HG03103 (cell line): Measurements from ENCODE around the gene KDM6B.

Experiments
- ATAC-seq: cut with Tn5 transposase; IDR thresholded peaks from one replicate; pipeline ENCODE4 v1.9.1; 2021; ENCODE audit warnings: low read depth; ENCODE audit not compliant: unreplicated experiment

The KDM6B gene

DNA sequence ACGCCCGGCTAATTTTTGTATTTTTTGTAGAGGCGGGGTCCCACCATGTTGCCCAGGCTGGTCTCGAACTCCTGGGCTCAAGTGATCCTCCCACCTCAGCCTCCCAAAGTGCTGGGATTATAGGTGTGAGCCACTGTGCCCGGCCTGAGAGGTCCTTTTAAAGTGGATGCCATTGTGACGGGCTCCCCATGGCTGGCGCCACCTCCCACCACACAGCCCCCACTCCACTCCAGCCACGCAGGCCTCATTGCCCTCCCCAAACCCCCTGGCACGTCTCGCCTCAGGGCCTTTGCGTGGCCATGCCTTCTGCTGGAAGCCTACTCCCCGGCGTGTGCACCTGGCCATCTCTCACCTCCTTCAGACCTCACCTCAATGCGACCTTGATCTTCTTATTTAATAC is 11.9 kb upstream of the KDM6B start:
- no peak for ATAC-seq

DNA sequence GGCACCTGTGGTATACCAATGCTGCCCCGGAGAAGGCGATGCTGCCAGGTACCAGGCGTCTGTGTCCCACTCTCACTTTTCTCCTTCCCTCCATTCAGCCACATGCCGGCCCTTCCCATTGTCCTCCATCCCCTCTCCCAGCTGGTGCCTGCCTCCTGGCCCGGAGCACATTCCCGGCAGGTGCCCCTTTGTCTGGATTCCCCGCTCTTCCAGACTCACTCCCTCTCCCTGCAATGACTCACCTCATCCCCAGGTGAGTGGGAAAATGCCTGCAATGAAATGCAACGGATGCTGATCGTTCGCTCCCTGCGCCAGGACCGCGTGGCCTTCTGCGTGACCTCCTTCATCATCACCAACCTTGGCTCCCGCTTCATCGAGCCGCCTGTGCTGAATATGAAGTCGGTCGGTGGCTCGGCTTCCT is 10.4 kb upstream of the KDM6B start:
- ATAC-seq: no peak

DNA sequence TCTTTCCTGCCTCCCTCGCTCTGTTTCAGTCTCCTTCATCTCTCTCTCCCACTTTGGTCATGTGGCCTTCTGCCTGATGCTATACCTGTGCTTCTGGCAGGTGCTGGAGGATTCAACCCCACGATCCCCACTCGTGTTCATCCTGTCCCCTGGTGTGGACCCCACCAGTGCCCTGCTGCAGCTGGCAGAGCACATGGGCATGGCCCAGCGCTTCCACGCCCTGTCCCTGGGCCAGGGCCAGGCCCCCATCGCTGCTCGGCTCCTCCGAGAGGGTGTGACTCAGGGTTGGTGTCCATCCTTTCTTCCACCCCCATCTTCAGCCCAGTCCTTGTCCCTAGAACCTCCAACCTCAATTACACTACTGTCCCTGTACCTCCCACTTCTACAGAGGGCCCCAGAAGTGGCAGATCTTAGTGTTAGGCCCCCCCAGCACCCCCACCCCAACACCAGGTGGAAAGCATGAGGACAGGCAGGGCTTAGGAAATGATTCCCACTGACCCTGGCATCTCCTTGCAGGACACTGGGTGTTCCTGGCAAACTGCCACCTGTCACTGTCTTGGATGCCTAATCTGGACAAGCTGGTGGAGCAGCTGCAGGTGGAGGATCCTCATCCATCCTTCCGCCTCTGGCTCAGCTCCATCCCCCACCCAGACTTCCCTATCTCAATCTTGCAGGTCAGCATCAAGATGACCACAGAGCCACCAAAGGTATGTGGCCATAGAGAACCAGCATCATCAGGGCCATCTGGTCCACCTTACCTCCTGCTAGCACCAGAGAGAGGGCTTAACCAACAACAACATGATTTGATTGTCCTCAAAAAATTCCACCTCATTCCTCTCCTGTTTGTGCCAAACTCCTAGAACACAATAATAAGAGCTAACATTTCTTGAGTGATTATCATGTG is 9.7 kb upstream of the KDM6B start:
- no peak for ATAC-seq

DNA sequence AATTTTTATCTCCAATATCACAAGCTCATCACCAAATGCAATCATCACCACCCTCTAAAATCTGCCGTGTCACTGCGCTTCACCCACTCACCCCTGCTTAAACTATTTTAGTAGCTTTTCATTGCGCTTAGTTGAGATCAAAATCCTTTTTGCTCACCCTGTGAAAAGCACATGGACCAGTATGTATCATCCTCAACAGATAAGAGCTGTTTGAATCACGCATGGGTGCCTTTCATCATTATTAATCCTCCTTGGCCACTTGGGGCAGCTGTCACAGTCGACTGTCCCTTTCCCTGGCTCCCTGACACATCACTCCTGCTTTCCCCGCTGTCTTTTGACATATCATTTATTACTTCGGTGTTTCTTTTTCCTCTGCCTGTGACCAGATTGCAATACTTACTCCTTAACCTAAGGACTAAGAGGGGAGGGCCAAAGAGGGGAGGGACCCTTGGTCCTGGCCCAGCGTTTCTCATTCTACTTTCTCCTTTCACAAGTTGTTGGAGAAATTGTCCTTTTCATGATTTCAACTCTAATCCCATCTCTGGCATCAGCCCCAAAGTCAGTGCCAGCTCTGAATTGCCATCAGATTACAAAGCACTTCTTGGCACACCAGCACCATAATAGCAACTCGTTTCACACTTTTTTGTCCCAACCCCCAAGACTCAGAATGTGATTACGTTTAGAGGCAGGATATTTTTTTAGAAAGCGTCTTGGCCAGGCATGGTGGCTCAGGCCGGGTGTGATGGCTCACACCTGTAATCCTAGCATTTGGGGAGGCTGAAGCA is 8.6 kb upstream of the KDM6B start:
- ATAC-seq: no peak

DNA sequence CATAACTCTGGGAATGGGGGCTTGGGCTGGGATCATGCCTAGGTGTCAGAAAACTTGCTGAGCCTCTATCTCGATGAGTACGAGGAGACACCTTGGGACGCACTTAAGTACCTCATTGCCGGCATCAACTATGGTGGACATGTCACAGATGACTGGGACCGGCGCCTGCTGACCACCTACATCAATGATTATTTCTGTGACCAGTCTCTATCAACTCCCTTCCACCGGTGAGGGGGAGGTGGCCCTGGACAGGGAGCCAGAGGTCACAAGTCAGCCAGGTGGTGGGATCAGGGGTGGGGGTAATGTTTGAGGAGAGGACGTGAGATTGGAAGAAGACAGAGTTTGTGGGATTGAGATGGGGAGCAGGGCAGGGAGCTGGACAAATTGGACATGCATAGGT is 3.4 kb upstream of the KDM6B start:
- no peak for ATAC-seq

DNA sequence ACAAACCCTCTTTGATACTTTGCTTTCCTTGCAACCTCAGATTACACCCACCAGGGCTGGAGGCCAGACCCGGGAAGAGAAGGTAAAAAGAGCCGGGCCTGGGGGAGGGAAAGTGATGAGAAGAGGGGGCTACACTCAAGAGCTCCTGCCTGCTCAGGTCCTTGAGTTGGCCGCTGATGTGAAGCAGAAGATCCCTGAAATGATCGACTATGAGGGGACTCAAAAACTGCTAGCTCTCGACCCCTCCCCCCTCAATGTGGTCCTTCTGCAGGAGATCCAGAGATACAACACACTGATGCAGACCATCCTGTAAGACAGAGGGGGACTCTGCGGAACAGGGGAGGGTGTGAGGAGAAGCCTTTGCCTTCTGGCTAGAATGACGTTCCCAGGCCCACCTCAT is 2.8 kb upstream of the KDM6B start:
- no peak for ATAC-seq

DNA sequence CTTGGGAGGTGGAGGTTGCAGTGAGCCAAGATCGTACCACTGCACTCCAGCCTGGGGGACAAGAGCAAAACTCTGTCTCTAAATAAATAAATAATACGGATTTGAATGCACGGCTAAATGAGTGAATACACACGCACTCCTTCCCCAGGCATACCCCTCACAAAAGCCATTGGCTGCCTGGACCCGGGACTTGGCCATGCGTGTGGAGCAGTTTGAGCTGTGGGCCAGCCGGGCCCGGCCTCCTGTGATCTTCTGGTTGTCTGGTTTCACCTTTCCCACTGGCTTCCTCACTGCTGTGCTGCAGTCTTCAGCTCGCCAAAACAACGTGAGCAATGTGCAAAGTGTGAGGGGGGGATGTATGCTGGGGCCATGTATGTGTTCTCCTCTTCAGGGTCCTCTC is 1.6 kb upstream of the KDM6B start:
- ATAC-seq: no peak

DNA sequence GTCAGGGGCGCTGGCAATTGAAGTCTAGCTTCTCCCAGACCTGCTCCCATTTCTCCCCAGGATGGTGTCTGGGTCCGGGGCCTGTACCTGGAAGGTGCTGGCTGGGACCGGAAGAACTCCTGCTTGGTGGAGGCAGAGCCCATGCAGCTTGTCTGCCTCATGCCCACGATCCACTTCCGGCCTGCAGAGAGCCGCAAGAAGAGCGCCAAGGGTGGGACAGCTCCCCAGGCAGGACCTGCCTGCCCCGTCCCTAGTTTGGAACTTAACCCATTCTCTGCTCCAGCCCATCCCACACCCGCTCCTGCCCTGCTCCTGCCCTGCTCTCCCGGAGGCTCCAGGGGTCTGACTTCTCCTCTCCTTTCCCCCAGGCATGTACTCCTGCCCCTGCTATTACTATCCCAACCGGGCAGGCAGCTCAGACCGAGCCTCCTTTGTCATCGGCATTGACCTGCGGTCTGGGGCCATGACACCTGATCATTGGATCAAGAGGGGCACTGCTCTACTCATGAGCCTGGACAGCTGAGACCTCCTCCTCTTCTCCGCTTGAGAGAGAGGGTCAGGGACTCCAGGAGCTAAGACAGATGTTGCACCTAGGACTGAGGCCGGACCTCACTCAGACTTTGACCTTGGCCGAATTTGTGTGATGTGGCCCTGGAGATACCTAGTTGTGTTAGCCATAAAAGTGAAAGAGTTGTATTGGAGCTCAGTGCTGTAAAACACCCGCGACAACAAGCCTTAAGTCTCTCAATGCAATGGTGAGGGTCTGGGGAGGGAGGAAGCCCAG is 814 bp upstream of the KDM6B start:
- ATAC-seq: no peak

DNA sequence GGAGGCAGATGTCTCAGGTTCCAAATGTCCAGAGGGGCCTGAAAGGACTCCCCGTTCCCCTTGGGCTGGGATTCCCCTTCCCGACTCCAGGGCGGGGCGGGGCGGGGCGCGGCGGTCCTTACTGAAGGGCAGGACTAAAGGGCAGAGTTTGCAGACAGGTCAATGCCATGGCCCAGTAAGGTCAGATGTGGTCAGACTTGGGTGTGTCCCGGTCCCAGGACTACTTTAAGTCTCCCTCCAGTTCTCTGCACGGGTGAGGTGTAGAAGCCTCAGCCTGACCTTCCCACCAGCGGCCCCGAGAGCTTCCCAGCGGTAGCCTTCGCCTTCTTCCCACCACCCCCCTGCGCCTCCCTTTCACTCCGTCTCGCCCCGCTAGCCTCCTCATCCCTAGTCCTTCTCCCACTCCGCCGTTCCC is 532 bp downstream of the KDM6B start:
- no peak for ATAC-seq

DNA sequence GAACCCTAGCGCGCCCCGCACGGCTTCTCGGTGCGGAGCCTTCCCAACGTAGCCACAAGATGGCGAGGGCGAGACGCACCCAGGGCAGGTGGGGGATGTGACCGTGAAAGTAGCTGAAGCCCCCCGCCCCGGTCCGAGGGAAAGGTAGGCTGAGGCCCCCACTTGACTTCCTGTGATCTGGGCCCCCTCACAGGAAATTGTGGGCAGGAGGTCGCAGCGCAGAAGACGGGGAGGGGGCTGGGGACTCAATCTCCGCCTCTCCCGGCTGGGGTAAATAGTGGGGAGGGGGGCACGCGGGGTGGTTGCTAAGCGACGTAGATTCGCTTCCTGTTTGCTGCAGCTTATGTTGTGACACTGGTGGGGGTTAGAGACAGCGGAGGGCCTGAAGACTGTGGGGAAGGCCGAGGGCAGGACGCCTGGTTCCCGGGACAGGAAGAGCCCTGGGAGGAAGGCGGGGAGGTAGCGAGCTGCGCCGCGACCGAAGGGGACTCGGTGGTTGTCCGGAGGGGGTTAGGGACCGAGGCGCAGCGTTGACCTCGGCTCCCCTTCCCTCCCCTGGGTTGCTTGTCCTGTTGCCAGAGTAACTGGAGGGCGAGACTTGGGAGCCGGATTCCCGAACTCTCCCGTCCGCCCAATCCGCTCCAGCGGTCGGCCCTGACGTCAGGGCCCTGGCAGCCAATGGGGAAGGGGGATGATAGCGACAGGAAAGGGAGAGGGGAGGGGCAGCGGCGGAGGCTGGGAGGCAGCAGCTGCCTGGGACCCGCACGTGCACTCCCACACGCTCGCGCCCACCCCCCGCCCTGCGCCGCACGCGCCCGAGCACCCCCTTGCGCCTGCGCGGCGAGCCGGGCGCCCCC is 1.2 kb downstream of the KDM6B start:
- ATAC-seq: peak; percentile 35

DNA sequence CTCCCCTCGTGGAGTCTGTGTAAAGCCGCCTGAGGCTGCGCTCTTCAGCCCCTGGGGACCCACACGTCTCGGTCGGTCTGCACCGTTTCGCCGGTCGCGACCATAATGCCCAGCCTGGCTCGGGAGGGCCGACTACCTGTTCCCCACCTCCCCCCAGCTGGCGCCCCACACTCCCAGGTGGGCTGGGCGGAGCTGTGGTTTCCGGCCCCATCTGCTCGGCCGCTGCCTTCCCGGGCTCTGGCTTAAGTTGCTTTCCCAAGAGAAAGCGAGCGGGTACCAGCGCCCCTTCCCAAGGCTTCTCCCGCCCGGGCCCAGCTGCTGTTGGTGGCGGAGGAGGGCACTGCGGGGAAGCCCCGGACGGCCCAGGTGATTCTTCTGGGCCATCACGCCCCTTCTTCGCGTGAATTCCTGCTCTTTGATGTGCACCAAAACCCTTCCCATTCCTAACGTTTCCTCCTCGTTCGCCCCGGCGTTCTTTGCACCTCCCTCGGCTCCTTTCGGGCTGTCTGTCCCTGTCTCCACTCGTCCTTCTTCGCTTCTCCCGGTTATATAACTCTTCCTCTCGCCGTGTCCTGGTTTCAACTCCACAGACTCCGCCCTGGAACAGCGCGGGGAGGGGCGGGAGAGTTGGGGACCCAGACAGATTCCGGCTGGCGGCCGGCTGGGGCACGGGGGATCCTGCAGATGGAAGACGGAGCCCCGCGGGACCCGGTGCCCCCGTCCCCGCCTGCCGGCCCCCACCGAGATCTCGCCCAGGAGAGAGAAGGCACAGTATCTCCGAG is 2.0 kb downstream of the KDM6B start:
- ATAC-seq: peak; percentile 14

DNA sequence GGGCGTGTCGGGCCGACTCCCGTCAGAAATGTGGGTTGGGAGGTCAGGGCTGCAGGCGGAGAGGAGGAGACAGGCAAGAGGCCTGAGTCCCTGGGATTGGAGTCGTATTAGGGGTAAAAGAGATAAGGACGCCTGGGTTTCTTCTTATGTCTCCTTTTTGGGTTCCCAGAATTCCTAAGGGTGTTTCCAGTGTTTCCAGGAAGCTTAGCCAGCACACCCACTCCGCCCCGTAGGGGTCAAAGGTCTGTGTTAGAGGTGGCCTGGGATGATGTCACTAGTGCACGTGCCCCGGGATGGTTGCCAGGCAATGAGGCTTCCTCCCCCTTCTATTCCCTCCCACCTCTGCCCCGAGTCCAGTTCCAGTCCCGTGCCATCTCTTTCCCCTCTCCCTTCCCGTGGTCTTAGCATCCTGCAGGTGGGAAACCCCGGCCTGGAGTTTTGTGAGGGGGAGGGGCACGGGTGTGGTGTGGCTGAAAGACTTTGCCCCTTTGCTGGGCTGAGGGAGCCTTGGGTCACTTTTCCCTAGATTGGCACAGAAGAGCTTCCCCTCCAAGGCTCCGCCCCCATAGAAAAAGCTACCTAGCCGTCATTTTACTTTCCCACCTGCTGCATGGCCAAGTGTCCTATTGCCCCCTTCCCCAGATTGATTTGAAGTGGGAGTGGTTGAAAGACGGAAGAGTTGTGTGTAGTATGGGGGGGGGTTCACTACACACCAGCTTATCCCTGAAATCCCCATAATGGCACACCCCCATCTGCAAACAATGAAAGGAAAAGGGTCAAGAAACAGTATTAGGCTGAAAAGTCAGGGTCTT is 2.8 kb downstream of the KDM6B start:
- ATAC-seq: no peak

DNA sequence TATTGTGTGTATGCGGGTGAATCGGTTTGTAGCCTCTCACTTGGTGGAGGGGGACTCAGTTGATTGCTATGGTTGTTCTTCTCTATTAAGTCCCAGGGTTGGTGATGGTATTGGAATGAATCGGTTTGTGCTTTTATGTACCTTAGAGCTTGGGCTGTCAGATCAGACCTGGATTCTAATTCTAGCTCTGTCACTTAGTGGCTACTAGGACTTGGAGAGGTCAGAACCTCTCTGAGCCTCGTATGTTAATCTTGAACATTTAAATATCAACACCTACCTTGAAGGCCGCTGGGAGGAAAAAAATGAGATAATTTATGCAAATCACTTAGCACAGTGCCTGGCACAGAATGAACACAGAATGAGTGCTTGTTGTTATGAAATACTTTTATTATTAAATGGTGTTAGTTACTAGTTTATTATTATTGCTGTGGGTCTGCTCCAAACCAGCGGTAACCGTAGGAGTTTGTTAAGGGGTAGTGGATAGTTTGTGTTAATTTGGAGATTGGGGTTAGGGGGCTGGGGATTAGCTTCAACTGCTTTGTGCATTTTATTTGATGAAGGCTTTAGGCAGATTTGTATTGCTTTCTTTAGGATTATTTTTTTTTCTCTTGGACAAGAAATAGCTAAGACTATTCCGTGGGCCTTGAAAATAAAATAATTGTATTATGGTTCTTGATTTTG is 3.5 kb downstream of the KDM6B start:
- no peak for ATAC-seq

DNA sequence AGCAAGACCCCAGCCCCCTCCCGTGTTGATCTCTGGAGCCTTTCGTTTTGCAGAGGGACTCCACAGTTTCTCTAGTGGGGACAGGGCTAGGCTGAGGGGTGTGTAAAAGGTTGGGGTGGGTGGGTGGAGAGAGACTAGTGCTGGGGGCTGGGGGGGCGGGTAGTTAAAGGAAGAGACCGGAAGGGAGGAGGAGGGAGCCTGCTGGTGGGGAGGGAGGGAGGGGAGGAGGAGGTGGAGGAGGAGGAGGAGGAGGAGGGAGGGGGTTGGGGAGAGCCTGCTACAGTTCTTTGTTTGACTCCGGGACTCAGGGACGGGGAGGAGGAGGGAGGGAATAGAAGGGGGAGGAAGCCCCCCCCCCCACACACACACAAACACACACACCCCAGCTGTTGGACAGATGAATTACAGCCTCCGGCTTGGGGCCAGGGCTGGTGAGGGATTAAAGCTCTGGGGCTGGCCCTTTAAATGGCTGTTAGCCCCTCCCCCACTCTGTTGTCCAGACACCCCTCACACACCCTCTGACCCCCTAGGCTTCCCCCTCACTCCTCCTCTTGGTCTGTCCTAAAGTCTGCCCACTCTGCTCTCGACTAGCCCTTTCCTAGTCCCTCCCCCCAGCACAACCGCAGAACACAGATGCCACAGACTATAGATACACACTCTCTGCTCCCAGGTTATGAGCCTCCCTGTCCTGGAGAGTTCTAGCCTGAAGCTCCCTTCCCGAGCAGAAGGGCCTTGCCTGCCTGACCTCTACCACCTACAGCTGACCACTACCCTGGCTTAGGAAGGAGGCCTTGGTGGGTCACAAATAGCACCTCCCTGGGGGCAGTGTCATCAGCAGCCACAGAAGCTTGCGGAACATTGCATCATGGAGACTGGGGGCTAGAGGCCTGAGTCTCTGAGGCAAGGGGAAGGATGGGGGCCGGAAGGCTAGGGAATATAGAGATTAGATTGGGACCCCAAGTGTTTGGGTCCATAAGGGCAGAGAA is 4.4 kb downstream of the KDM6B start:
- ATAC-seq: no peak

DNA sequence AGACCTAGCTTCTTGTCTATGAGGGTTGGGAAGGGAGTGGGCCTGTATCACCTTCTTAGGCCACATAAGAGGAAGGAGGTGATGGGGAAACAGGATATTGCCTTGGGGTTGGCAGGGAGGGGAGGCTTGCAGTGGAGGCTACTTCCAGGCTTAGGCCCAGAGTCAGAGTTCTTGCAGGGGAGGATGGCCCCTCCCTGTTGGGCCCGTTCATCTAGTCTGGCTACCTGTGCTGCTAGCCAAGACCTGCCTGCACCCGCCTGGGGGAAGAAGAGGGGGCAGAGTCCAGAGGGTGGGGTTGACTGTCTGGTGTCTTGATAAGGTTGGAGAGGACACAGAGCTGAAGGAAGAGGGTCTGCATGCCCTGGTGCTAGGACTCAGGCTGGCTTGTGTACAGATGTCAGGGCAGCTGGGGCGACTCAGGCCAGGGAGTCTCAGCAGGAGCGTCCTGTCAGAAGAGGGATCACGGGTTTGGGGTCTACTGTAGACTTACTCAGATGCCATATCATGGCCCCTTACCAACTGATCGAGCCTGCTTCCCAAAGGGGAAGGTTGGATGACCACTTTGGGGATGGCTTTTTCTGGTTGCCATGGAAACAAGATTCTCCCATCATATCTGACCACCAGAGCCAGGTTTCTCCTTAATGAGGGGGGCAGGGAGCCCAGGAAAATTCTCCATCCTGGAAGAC is 5.3 kb downstream of the KDM6B start:
- ATAC-seq: no peak

DNA sequence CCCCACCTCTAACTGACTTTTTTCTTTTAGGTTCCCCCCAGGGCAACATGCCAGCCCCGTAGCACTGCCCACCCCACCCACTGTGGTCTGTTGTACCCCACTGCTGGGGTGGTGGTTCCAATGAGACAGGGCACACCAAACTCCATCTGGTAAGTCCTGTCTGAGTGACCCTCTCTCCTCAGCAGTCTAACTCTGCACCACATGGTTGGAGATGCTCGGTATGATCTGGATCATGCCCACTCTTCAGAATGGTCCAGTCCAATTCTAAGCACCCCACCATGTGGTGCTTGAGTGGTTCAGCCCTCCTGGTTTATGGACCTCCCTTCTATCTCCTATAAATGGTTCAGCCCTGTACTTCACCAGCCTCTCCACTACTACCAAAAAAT is 5.9 kb downstream of the KDM6B start:
- no peak for ATAC-seq
